GM04504 (cell line): ENCODE measurements around the gene MYCN.
"Not testable (repeated sequence)": the region's sequence is repeated elsewhere in the genome, so short reads cannot be mapped to it uniquely, and the experiment has no call there.

ENCODE experiments used
- DNase-seq: peaks from one replicate; pipeline ENCODE4 v3.0.0-alpha.2; 2012; ENCODE audit warnings: low read depth

Gene MYCN

GRCh38 chr2:15957881-15958713 lies 17.7 kb downstream of the MYCN start:
- DNase-seq, result no peak

GRCh38 chr2:15959331-15960153 lies 19.2 kb downstream of the MYCN start:
- DNase-seq, result no peak

DNA sequence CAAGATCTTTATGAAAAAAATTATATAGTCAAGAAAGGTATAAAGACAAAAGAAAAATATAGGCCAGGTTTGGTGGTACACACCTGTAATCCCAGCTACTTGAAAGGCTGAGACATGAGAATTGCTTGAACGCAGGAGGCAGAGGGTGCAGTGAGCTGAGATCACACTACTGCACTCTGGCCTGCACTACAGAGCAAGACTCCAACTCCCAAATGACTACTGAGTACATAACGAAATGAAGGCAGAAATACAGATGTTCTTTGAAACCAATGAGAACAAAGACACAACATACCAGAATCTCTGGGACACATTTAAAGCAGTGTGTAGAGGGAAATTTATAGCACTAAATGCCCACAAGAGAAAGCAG lies 19.8 kb downstream of the MYCN start:
- DNase-seq, result not testable (repeated sequence)

- DNase-seq, result not testable (repeated sequence)
Observed at GRCh38 chr2:15963109-15963976, 23.0 kb downstream of the MYCN start.

DNA sequence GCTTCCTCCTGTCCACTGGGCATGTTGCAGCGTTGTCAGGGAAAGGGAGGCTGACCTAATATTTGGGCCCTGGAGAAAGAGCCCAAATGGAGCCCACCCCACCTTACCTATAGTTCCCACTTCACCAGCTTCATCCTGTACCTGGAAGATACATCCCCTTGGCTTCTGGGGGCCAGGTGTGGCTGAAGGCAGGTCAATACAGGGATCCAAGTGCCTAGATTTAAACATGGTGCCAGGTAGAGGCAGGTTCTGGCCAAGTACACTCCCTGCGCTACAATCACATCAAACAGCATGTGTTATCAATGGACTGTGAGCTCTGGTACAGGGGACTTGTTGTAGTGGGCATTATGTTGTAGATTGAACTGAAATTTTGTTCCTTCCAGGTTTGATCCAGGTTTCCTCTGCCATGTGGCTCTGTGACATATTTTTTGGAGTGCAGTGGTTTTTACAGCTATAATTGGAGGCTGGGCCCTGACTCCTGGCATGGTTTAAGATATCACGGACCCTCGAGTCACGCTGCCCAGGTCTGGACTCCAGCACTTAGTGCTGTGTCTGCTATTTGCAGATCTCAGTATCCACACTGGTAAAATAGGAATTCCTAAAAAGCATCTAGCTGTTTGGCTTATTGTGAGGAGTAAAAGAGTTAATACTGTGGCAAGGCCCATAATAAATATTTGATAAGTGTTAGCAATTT lies 23.8 kb downstream of the MYCN start:
- DNase-seq, result no peak

- no peak for DNase-seq
Observed at GRCh38 chr2:15964936-15965563, 24.7 kb downstream of the MYCN start.

- DNase-seq, result no peak
Observed at GRCh38 chr2:15965564-15966019, 25.2 kb downstream of the MYCN start.

GRCh38 chr2:15967415-15968279 lies 27.3 kb downstream of the MYCN start:
- DNase-seq, result no peak

DNA sequence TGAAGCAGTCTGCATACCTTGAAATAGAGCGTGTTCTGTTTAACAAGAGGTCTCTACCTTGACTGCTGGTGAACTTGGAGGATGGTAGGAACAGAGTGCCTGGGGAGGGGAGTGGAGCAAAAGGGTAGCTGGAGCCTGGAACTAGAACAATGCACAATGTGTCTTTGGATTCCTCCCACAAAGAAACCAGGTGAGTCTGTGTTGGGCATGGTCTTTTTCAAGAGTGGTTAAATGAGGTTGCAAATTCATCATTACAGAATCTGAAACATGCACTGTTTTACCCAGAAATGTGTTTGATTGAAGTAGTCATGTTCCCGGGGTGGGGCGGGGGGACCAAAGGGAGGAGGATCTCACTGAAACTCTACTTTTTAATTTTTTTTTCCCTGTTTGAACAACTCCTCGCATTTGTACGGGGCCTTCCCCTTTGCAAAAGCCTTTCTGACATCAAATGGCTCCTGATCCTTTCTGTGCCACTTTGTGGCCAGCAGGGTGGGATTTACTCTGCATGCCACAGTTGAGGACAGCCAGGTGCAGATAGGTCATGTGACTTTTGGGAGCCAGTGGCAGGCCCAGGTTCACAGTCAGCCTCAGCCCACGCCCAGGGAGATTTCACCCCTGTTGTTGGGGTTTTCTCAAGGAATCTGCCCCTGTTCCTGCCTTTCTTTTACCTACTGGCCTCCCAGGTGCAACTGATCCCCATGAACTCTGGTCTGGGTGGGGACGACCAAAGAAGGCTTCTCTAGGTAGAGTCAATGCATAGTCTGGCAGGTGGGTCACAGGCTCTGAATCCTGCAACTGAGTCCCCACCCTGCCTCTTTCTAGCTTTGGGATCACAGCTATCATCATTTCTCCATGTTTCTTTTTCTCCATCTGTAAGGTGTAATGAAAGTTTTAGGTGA lies 28.2 kb downstream of the MYCN start:
- no peak for DNase-seq

DNA sequence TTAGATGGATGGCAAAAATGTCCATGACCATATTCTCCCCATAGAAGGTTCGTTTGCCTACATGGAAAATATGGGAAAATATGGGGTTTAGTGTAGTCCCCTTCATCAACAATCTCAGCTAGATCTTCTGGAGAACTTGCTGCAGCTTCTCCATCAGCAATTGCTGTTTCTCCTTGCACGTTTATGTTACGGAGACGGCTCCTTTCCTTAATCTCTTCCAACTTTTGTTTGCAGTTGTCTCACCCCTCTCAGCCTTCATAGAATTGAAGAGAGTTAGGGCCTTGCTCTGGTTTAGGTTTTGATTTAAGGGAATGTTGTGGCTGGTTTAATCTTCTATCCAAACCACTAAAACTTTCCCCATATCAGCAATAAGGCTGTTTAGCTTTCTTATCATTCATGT lies 28.9 kb downstream of the MYCN start:
- DNase-seq, result no peak

- no peak for DNase-seq
Observed at GRCh38 chr2:15970701-15971100, 30.4 kb downstream of the MYCN start.

GRCh38 chr2:15971351-15971750 lies 31.0 kb downstream of the MYCN start:
- no peak for DNase-seq

- DNase-seq, result no peak
Observed at GRCh38 chr2:15971831-15972522, 31.6 kb downstream of the MYCN start.

DNA sequence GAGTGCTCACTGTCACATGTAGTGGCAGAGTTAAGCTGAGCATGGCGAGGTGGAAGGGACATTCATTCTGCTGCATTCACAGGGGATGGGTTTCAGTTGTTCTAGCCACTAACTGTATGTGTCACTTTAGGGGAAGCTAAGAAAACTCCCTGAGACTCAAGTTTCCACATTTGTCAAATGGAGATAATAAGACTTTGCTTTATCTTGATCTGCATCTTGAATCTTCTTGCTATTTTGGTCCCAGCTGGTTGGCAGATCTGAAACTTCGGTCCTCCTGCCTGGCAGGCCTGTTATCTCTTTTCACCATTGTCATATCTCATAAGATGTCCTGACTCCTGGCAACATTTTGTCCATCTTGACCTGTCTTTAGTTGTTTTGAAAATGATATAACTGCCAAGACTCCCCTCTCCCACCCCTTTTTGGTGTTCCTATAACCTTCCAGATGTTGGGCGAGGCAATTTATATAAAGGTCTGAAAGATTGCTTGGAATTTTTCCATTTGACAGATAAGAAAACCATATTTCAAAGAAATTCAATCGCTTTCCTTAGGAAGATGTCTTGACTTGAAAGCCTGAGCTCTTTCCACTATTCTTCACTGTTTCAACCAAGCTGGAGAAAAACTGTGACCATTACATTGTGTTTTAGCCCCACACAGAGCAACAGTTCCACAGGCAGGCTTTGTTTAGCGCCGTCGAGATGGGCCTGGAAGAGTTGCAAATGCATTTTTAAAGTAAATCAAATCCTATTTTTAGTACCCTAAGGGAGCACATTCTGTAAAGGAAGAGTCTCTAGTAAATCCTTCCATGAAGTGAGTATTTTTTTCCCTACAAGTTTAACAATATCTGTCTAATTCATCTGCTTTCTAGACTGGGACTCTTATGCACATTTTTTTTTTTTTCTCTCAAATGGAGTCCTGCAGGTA lies 33.4 kb downstream of the MYCN start:
- DNase-seq, result no peak

GRCh38 chr2:15974565-15975260 lies 34.4 kb downstream of the MYCN start:
- DNase-seq, result no peak

DNA sequence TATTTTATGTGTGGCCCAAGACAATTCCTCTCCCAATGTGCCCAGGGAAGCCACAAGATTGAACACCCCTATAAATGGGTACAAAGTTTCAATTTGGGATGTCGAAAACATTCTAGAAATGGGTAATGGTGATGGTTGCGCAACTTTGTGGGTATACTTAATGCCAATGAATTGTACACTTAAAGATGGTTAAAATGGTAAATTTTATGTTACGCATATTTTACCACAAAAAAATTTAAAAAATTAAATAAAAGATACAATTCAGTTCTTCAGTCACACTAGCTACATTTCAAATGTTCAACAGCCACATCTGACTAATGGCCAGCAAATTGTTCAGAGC lies 34.9 kb downstream of the MYCN start:
- DNase-seq, result no peak

DNA sequence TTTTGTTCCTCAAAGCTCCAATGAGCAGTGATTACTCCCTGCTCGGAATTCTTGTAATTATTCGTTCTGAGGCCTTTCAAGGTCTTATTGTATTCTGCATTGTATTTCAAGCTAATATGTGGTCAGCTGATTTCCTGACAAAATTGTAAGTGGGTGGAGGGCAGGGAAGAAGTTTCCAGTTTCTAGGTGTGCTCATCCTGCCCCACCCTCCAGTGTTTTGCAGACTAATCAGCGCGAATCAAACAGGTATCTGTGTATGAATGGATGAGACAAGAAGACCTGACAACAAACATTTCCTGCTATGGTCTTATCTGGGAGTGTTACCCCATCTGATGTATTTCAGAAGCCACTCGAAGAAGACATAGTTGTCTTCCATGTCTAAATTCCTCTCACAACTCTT lies 35.3 kb downstream of the MYCN start:
- DNase-seq, result no peak
